ENCODE data around the gene ELK4. TPM values are rescaled to one million over a fixed set of nuclear protein-coding genes. Genes with fewer than 3 reads are reported as not detected.
A peak's percentile ranks its signal among the peaks of the same experiment; 100 is the strongest.

The ELK4 gene
- total RNA-seq, 1 experiment from 2014 or later: 39.0 TPM

DNA sequence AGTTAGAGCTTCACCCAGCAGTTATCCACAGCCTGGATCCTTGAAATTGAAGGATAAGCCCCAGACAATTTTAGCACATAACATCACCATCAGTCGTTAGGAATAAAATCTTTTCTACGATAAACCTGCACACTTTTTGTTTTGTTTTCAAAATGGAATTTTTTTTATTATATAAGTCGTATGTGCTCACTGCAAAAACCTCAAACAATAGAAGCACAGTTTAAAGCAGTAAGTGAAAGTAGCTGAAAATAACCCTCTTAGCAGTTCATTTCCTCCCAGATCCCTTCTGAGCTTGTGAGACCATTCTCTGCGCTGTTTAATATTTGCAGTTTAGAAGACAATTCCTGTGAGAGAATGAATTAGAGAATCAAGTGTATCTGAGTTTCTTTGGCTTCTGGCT lies 38.3 kb downstream of the ELK4 start (continued):
- TF ChIP-seq, protein P1, sequence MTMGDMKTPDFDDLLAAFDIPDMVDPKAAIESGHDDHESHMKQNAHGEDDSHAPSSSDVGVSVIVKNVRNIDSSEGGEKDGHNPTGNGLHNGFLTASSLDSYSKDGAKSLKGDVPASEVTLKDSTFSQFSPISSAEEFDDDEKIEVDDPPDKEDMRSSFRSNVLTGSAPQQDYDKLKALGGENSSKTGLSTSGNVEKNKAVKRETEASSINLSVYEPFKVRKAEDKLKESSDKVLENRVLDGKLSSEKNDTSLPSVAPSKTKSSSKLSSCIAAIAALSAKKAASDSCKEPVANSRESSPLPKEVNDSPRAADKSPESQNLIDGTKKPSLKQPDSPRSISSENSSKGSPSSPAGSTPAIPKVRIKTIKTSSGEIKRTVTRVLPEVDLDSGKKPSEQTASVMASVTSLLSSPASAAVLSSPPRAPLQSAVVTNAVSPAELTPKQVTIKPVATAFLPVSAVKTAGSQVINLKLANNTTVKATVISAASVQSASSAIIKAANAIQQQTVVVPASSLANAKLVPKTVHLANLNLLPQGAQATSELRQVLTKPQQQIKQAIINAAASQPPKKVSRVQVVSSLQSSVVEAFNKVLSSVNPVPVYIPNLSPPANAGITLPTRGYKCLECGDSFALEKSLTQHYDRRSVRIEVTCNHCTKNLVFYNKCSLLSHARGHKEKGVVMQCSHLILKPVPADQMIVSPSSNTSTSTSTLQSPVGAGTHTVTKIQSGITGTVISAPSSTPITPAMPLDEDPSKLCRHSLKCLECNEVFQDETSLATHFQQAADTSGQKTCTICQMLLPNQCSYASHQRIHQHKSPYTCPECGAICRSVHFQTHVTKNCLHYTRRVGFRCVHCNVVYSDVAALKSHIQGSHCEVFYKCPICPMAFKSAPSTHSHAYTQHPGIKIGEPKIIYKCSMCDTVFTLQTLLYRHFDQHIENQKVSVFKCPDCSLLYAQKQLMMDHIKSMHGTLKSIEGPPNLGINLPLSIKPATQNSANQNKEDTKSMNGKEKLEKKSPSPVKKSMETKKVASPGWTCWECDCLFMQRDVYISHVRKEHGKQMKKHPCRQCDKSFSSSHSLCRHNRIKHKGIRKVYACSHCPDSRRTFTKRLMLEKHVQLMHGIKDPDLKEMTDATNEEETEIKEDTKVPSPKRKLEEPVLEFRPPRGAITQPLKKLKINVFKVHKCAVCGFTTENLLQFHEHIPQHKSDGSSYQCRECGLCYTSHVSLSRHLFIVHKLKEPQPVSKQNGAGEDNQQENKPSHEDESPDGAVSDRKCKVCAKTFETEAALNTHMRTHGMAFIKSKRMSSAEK (CRISPR knock-in tag; IDR thresholded peaks at IDR 0.05; ENCODE audit: borderline replicate concordance): no peak
- TF ChIP-seq NFATC4 (CRISPR knock-in tag; IDR thresholded peaks at IDR 0.05): no peak
- TF ChIP-seq ATF1 (CRISPR knock-in tag; IDR thresholded peaks at IDR 0.05): no peak

DNA sequence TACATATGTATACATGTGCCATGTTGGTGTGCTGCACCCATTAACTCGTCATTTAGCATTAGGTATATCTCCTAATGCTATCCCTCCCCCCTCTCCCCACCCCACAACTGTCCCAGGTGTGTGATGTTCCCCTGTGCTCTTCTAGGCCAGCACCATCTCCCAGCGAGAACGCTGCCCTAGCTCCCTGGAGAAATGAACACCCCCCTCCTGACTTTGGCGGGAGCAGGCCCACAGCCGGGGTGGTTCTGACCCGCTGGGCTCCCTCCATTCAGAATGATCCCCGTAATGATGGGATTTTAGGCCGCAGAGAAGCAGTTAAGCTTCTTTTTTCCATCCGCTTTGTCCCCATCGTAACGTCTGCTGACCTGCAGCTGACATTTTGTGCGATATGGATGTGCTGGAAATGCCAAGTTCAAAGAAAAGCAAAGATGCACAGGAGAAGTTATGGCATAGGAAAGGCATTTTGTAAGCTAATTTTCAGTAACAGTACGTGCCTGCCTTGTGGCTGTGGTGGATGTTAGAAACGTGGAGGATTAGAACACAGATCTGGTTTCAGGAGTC lies 39.3 kb downstream of the ELK4 start:
- DNase-seq (ENCODE audit: low spot score): no peak
- POLR2A ChIA-PET: interaction anchor here (0.5 to 2.7 kb wide), 8 partner anchors 16 to 128 kb away, joined by 3 to 17 read pairs (median 4); partner anchors contain the start of gene ELK4
- Mint-ChIP-seq H3K9me3 (no peaks in the 10 kb centered on the region), H3K36me3 (no peaks in the 10 kb centered on the region), H3K4me1 (peaks cover 8% of the 10 kb centered on the region), H3K4me3 (peak overlapping the region; percentile 51), H3K27ac (peak overlapping the region; percentile 33; the same call in 1 of the 2 replicates), H3K27me3 (ENCODE audit: low read depth) (peaks cover 10% of the 10 kb centered on the region)
- peak; percentile 11 for ATAC-seq
- CTCF ChIA-PET: interaction anchor here (0.6 to 7.4 kb wide), 61 partner anchors 9 to 384 kb away, joined by 3 to 265 read pairs (median 6); partner anchors contain the start of genes ELK4, PM20D1 and SLC45A3
- TF ChIP-seq FOXK1 (CRISPR knock-in tag; IDR thresholded peaks at IDR 0.05) (no peak), NR3C1 (CRISPR knock-in tag; conservative IDR thresholded peaks at IDR 0.05; ENCODE audit: low read depth) (no peak), FOXJ3 (CRISPR knock-in tag; IDR thresholded peaks at IDR 0.05; ENCODE audit: borderline replicate concordance) (no peak), TEAD1 (CRISPR knock-in tag; IDR thresholded peaks at IDR 0.05) (no peak), MYBL2 (CRISPR knock-in tag; IDR thresholded peaks at IDR 0.05) (no peak), ESRRA (CRISPR knock-in tag; IDR thresholded peaks at IDR 0.05; ENCODE audit: borderline replicate concordance) (no peak), CBFB (CRISPR knock-in tag; IDR thresholded peaks at IDR 0.05; ENCODE audit: low read depth) (no peak), NR1H2 (CRISPR knock-in tag; IDR thresholded peaks at IDR 0.05) (no peak), ZNF416 (CRISPR knock-in tag; IDR thresholded peaks at IDR 0.05) (no peak)
- TF ChIP-seq, protein P2, sequence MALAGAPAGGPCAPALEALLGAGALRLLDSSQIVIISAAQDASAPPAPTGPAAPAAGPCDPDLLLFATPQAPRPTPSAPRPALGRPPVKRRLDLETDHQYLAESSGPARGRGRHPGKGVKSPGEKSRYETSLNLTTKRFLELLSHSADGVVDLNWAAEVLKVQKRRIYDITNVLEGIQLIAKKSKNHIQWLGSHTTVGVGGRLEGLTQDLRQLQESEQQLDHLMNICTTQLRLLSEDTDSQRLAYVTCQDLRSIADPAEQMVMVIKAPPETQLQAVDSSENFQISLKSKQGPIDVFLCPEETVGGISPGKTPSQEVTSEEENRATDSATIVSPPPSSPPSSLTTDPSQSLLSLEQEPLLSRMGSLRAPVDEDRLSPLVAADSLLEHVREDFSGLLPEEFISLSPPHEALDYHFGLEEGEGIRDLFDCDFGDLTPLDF (CRISPR knock-in tag; IDR thresholded peaks at IDR 0.05): no peak
- TF ChIP-seq, protein P3, sequence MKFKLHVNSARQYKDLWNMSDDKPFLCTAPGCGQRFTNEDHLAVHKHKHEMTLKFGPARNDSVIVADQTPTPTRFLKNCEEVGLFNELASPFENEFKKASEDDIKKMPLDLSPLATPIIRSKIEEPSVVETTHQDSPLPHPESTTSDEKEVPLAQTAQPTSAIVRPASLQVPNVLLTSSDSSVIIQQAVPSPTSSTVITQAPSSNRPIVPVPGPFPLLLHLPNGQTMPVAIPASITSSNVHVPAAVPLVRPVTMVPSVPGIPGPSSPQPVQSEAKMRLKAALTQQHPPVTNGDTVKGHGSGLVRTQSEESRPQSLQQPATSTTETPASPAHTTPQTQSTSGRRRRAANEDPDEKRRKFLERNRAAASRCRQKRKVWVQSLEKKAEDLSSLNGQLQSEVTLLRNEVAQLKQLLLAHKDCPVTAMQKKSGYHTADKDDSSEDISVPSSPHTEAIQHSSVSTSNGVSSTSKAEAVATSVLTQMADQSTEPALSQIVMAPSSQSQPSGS (CRISPR knock-in tag; IDR thresholded peaks at IDR 0.05; ENCODE audit: borderline replicate concordance, low read depth): no peak
- TF ChIP-seq, protein P4, sequence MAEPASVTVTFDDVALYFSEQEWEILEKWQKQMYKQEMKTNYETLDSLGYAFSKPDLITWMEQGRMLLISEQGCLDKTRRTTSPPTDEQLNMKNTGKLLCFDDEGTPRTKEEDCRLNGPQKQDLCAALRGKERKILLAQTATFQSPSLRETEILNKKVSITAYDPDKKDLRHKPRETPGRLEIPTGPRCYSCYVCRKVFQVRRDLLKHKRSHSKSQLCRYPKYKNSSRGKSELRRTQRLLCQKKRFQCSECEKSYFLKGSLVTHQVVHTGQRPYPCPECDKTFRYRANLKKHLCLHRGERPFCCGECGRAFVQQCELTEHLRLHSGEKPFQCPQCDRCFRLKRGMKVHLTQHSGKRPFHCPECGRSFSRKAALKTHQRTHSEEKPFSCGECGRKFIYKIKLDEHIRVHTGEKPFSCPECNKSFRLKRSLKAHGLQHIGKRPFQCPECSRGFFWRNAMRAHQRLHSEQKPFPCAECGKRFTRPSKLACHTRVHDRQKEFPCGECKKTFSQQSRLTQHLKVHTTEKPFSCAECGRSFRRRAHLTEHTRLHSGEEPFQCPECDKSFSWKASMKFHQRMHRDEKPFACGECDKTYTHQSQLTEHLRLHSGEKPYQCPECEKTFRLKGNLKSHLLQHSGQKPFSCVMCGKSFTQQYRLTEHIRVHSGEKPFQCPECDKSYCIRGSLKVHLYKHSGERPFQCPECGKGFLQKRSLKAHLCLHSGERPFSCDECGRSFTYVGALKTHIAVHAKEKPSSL (CRISPR knock-in tag; conservative IDR thresholded peaks at IDR 0.05): no peak
- TF ChIP-seq, protein P5, sequence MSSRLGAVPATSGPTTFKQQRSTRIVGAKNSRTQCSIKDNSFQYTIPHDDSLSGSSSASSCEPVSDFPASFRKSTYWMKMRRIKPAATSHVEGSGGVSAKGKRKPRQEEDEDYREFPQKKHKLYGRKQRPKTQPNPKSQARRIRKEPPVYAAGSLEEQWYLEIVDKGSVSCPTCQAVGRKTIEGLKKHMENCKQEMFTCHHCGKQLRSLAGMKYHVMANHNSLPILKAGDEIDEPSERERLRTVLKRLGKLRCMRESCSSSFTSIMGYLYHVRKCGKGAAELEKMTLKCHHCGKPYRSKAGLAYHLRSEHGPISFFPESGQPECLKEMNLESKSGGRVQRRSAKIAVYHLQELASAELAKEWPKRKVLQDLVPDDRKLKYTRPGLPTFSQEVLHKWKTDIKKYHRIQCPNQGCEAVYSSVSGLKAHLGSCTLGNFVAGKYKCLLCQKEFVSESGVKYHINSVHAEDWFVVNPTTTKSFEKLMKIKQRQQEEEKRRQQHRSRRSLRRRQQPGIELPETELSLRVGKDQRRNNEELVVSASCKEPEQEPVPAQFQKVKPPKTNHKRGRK (CRISPR knock-in tag; IDR thresholded peaks at IDR 0.05; ENCODE audit: borderline replicate concordance): no peak

Data from WTC11 (cell line).